Stimulated activated naive CD8-positive, alpha-beta T cell treated with anti-CD3 and anti-CD28 coated beads, Interleukin-15, Interleukin-2, amounts not matched to agents 100 U/mL and 50 U/mL, for 24 hours (primary cell): ENCODE data around the gene SLC6A17.
A peak's percentile ranks its signal among the peaks of the same experiment; 100 is the strongest.

ENCODE experiments used
- ATAC-seq: fragments of 150-1000 bp; cut with Tn5 transposase; one replicate; pipeline ENCODE4 v1.10.0; 2021
- DNase-seq: peaks from one replicate; pipeline ENCODE4 v3.0.0; 2021

Gene SLC6A17

DNA sequence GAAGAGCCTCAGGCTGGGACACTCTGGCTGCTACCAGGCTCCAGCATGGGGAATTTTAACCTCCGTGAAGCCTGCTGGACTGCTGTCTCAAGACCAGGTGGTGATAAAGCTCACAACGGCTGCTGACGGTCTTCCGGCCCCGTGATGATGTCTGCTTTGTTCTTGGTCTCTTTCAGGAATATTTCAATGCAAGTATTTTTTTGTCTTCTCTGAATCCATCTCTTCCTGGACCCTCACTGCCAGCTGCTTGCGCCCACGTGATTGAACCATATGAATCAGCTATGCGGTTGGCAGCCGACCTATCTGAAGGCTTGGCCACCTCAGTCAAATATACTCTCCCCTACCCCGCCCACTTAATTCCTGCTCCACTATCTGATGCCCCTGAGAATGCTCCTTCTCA lies 14.6 kb upstream of the SLC6A17 start:
- ATAC-seq, result no peak
- no peak for DNase-seq

DNA sequence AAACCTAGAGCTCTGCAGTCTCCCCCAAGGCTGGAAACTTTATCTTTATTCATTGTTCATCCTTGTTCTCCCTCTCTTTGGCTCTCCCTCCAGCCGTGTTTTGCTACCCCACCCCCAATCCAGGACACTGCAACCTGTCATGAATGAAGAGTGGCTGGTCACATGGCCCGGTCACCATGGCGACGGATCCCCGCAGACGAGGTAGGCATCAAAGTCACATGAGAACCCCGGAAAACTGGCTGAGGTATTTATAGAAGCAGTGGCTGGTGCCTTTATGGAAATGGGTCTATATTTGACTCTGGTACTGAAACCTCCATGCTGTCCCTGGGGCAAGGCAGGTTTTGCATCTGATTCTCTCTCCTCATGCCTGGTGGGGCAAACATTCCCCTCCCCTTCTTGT lies 13.4 kb upstream of the SLC6A17 start:
- no peak for ATAC-seq
- DNase-seq, result peak; percentile 26

DNA sequence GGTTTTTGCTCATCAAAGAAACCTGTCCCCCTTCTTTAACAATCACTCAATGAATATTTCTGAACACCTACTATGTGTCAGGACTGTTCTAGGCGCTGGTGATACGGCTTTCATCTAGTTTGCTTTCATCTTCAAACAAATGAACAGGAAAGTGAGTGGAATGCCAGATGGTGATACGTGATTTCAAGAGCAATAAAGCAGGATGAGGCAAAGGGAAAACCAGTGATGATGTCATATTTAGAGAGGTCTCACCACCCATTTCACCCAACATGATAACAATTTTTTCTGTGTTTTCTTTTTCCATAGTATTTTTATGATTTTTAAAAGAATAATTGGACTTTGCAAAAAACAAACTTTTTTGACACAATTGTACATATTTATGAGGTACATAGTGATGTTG lies 11.3 kb upstream of the SLC6A17 start:
- DNase-seq (no peak), ATAC-seq (no peak)

DNA sequence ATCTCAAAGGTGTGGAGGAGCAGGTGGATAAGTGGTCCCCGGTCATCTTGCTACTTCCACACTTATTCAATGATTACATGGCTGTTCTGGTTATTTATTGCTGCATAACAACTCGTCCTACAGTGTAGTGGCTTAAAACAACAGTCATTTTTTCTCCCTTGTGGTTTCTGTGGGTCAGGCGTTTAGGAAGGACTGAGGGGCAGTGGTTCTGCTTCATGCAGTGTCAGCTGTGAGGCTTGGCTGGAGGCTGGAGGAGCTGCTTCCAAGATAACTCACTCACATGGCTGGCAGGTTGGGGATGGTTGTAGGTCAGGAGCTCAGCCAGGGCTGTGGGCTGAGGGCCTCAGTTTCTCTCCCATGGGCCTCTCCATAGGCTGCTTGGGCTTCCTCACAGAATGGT lies 5.9 kb upstream of the SLC6A17 start:
- no peak for ATAC-seq

DNA sequence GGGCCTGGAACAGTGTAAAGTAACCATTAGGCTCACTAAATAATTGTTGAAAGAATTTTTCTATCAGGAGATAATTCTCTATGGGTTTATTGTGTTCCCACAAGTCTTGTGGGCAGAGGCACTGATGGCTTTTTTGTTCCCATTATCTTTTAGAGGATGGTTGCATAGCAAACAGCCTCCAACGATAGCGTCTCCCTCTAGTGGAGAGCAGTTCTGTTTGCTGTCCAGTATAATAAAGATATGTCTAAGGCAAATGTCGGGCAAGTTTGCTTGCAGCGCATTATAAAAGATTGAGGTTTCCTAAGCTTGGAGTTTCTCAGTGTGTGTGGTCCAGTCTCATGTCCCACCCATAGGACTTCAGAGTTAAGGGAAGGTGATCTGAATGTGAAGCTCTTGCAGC lies 1.3 kb upstream of the SLC6A17 start:
- no peak for ATAC-seq
- DNase-seq, result no peak

More for the DNA sequence above, 5.9 kb upstream of the SLC6A17 start:
- DNase-seq, result no peak

DNA sequence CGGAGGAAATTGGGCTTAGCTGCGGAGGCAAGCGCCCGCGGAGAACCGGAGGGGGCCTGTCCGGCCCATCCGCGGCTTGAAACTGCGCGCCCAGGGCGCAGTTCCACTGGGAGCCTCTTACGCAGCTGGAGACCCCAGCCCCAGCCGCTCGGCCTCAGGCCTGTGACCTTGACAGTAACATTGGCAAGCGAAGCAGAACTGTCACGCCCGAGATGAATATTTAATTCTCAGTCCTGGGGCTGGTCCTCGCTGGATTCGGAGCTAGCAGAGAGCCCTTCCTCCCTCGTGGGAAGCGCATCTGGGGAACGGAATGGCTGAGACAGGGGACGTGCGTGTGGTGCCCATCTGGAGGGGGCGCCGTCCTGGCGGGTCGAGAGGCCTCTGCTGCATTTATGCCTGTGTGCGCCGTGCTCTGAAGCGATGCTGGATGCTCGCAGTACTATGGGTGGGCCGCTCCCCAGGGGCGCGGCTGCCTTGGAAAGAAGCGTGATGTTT lies 928 bp downstream of the SLC6A17 start:
- no peak for ATAC-seq

DNA sequence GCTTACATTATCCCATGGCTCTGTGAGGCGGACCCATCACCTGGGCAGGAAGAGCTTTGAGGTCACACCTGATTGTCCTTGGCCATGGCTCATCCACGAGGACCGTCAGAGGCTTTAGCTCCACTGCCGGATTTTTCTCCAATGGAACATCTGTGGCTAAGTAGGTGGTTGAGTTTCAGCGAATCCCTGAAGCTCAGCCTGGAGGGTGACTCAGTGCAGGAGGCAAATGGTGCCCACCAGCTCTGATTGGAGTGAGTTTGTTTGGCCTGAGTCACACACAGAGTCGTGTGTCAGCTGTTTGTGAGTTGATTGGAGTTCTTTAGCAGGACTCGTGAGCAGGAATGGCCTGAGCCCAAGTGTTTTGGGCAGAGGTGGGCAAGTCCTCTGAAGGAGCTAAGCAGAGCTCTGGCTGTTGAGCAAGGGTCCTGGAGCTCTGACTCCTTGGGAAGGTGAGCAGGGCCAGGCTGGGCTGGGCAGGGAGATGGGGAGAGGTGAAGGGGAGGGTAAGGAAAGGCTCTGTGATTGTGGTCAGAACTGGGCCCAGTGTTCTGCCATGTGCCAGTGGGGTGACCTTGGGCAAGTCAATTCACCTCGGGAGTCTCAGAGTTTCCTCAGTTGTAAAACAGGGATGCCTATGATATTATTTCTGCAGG lies 2.0 kb downstream of the SLC6A17 start:
- ATAC-seq (no peak), DNase-seq (no peak)

More for the DNA sequence above, 928 bp downstream of the SLC6A17 start:
- DNase-seq, result no peak

DNA sequence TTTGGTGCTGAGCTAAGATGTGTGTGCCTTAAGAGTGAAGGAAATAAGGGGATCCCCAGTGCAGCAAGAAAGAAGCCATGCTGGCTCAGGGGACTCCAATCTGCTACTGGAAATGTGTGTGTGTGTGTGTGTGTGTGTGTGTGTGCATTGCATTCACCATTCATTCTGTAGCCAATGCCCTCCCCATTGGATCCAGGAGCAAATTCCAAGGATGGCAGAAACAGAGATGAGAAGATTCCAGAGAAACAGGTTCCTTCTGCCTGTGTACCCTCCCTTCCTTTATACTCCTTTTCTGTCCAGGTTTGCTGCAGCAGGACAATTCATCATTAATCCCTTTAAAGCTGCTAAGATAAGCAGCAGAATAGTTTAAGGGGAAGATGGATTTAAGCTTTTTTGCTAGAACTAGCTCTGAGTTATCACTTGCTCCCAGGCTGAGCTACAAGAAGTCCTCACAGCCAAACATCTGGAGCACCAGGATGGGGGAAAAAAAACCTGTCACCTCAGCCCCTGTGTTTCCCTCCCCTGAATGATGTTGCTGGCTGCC lies 3.2 kb downstream of the SLC6A17 start:
- DNase-seq (no peak), ATAC-seq (no peak)

DNA sequence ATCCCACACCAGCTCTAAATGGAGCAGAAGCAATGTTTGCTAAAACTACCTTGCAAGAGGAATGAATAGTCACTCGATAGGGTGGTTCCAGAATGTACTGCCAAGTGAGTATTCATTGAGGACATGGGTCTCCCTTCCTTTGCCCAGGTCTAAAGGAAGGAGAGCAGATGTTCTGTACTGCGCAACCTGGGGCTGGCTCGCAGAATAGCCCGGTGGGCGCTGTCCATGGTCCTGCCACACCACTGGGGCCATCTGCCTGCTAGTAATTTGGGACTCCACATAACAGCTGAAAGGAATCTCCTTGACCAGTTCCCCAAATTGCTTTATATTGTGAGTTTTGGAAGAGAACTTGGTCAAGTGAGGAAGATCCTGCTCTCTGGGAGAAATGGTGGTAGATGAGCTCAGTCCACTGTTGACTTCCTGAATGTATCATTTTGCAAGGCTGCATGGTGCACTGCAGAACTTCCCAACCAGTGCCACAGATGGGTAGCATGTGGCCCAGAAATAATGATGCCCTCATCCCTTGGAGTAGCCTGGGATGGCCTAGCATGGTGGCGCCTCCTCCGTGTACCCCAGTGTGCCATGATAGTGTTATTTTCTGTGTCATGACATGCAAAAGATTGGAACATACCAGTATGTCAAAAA lies 5.7 kb downstream of the SLC6A17 start:
- peak; percentile 68 for DNase-seq
- ATAC-seq, result no peak

DNA sequence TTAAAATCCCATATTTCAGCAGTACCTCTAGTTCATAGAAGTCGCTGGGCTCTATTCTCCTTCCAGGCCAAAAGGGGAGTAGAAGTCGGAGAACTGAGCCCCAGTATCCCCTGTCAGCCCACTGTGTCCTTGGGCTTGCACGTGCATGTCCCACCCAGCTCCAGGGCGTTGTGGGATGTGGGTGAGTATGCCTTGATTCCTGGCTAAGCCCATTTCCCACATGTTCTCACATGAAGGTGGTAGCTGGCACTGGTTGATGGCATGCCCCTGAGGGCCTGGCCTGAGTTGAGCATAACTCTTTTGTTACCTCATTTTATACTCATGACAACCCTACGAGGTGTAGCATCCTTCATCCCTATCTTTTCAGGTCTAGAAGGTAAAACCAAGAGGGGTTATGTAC lies 8.0 kb downstream of the SLC6A17 start:
- ATAC-seq (no peak), DNase-seq (no peak)

DNA sequence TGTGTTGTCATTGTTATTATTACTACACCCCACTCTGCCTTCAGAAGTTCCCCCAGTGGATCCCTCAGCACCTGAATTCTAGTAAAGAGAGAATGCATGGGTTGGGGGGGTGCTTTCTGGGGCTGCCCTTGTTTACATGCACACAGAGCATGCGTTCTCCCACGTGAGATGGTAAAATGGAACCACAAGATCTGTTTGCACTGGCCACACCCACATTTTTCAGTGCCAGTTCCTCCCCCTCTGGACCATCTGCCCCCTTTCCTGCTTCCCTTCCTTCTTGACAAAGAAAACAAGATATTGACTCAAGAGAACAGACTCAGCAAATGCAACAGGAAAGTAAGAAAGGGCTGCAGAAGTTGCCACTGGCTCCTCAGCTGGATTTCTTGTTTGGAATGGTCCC lies 8.9 kb downstream of the SLC6A17 start:
- ATAC-seq (no peak), DNase-seq (no peak)

DNA sequence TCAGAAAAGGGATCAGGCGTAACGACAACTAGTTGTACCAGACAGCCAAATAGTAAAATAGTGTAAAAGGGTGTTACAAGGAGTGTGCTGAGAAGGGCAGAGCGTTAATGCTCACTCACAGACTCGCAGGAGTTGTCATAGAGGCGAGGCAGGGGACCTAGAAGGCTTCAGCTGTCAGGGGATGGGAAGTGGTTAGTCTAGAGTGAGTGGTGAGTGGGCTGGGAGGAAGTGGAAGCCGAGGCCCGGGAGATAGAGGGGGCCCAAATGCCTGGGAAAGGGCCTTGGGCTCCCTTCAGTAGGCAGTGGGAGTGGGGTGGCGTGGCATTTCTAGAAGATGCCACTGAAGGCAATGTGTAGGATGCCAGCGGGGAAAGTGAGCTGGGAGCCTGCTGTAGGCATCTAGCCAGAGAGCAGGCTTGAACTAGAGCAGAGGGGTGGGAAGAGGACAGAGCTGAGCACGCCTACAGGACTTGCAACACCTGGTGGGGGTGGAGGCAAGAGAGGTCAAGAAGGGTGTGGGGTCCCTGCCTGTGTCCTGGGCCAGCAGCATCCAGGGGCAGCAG lies 10.3 kb downstream of the SLC6A17 start:
- no peak for ATAC-seq

DNA sequence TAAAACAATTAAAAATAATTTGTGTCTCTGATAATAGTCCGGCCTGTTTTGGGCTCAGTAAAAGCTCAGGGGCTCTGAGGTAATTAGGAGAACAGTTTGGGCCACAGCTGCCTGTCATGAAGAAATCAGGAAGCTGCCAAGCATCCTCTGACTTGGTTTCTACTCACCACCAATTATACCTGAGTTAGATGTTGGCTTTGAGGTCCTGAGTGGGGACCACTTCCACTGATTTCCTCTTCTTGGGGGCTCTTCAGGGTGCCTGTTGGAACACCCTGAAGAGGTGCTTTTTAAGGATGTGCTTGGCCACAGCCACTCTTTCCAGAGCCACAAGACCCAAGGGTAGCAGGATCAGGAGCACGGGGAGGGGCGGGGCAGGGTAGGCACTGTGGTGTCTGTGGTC lies 10.9 kb downstream of the SLC6A17 start:
- no peak for DNase-seq

More for the DNA sequence above, 10.3 kb downstream of the SLC6A17 start:
- DNase-seq, result no peak

DNA sequence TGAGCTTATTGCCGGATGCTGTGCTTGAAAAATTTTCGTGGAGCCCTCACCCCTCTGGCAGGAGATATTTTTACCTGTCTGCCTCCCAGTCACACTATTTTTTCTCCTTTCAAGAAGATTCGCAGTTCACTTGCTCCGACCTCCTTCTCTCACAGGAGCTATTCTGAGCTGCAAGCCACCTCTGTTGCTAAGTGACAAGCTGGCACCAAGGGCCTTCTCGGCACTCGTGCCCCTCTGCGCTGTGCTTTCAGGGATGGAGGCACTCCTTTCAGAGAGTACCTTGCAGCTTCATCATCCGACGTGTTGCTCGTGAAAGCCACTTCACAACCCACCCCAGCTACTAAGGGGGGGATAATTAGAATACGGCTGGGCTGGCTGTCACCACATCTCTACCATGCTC lies 11.6 kb downstream of the SLC6A17 start:
- no peak for ATAC-seq
- no peak for DNase-seq

More for the DNA sequence above, 10.9 kb downstream of the SLC6A17 start:
- ATAC-seq, result no peak

DNA sequence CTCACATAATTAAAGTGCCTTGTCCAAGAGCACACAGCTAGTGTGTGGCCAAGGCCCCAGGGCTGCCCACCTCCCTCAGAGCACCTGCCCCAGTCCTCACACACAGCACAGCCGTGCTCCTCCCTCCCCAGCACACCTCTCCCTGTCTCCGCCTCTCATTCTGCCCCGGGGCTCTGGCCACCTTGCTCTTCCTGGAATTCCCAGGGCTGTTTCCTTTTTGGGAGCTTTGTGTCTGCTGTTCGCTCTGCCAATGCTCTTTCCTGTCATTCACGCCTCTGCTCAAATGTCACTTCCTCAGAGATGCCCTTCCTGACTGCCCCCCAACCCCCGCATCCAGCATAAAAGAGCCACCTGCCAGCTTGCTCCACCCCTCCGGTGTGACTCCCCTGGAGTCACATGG lies 13.3 kb downstream of the SLC6A17 start:
- ATAC-seq (no peak), DNase-seq (no peak)

DNA sequence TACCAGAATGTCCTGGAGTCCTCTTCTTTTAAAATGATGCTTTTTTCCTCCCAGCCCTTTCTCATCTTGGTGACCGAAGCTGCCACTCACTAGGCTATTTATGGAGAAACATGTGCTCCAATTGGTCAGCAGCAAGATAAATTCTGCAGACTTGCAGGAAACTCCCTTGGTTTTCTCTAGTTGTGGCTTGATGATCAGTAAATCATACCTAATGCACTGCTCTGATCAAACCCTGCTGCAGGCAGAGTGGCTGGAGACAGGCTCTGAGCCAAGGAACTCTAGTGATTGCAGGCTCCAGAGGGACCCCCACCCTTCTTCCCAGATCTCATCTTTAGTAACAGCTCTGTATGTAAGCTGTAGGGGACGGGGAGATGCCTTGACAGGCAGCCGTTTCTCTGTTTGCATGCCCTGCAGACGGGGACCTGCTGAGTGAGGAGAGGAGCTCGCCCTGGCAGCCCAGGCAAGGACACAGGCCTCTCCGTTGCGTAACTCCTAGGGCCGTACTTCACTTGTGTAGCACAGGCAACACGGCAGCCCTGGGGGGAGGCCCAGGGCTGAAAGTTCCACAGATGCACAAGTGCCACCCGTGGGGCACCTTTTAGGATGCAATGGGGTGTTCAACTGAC lies 14.5 kb downstream of the SLC6A17 start:
- no peak for ATAC-seq
- DNase-seq, result no peak

DNA sequence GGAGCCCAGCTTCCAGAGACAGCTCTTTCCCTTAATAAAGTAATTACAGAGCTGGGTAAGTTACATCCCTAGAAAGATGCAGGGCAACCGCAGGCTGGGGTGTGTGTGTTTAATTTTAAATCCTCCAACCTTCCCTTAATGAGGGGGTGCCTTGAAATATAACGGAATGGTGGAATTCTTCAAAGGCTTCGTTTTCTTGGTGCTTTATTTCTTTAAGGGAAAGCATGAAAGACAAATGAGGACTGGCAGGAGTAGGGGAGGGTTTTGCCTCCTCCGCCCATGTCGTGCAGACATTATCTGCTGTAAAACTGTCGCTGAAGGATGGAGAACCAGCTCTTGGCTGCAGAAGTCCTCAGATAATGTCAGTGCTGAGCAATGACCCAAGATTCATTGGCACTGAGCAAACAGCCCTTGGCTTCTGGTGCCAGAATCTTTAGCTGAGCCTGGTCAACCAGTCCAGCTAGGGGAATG lies 15.5 kb downstream of the SLC6A17 start:
- no peak for ATAC-seq
- no peak for DNase-seq

DNA sequence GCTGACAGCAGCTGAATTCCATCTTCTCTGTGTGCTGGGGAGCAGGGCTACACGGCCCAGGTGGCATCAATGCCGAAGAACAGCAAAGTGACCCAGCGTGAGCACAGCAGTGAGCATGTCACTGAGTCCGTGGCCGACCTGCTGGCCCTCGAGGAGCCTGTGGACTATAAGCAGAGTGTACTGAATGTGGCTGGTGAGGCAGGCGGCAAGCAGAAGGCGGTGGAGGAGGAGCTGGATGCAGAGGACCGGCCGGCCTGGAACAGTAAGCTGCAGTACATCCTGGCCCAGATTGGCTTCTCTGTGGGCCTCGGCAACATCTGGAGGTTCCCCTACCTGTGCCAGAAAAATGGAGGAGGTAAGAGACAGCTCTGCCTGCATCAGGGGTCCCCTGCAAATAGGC lies 16.6 kb downstream of the SLC6A17 start:
- no peak for DNase-seq
- ATAC-seq, result no peak

DNA sequence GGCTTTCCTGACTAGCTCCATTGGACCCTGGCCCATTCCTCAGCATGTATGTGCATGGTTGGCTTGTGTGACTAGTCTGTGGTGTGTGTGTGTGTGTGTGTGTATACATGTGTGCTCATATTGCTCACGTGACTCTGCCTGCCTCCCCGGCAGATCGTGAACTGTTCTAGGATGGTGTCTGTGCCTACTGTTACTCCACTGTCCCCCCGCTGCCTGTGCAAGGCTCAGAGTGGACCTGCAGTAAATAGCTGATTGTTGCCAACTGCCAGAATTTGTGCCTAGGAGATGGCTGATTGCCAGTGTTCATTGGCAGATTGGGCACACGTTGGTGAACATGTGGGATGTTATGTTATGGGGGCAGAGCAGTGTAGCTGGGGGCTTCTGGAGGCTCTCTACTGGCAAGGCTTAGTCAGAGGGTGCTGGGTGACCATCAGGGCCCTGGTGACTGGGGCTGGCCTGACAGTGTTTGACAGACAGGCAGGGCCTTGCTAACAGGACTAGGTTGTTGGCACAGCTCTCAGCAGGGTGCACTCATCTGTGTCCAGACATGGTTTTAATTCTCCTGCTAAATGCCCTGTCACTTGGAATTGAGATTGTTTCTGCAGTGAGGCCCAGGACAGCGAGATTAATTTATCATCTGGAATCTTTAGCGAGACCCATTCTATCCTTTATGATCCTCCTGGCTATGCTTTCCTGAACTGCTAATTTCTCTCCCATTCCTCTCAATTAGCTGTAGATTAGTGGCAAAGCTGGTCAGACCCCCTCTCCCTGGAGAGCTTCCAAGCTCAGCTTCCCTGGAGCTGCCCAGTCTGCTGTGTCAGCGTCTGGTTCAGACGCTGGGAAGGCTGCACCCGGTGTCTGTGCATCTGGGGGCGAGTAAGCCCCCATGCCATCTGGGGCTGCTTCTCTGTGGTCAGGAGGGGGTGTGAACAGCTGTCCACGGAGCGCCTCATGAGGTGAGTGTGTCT lies 20.8 kb downstream of the SLC6A17 start:
- ATAC-seq (no peak), DNase-seq (no peak)

DNA sequence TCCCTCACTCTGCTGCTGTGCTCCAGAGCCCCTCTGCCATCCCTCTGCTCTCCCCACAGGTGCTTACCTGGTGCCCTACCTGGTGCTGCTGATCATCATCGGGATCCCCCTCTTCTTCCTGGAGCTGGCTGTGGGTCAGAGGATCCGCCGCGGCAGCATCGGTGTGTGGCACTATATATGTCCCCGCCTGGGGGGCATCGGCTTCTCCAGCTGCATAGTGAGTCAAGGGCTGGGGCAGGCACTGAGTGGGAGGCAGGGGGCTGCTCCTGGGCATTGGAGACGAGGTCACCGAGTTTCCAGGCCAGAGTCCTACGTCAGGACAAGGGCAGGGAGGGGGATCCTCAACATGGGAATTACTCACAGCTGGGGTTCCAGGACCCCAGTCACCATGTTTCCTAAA lies 21.7 kb downstream of the SLC6A17 start:
- DNase-seq (no peak), ATAC-seq (peak; percentile 19)

DNA sequence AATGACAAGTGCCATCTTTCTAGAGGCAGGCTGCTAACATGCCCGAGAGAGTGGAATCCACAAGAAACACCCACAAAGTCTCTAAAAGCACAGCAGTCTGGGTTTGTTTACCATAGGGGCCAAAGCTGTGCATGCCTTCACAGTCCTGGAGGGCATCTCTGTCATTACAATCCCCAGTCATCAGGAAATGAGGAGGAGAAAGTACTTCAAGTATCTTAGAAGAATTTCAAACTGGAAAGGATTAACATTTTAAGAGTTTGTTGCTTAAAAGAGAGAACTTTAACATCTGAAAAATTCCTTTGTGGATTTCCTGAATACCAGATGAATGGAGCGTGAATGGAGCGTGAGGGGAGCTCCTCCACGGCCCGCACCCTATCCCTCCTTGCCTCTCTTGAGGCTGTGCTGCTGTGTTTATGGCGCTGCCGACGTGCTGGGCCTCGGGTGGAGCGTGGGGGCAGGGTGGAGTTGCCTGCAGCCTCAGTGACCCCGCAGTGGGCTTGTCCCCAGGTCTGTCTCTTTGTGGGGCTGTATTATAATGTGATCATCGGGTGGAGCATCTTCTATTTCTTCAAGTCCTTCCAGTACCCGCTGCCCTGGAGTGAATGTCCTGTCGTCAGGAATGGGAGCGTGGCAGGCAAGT lies 23.3 kb downstream of the SLC6A17 start:
- DNase-seq (no peak), ATAC-seq (no peak)
